ENCODE measurements around the gene PPFIA3. TPM values are rescaled to one million over a fixed set of nuclear protein-coding genes. Genes with fewer than 3 reads are reported as not detected.
"Not testable (repeated sequence)": the region's sequence is repeated elsewhere in the genome, so short reads cannot be mapped to it uniquely, and the experiment has no call there.

PPFIA3 gene
- total RNA-seq, 1 experiment from 2014 or later: 27.1 TPM

DNA sequence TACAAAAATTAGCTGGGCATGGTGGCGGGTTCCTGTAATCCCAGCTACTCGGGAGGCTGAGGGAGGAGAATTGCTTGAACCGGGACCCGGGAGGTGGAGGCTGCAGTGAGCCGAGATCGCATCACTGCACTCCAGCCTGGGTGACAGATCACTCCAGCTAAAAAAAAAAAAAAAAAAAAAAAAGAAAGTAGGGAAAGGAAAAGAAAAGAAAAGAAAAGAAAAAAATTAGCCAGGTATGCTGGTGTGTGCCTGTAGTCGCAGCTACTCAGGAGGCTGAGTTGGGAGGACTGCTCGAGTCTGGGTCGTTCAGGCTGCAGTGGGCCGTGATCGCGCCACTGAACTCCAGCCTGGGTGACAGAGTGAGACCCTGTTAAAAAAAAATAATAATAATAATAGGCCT, 7.9 kb downstream of the PPFIA3 start:
- not testable (repeated sequence) for H3K36me3 ChIP-seq; H3K27ac ChIP-seq; H3K27me3 ChIP-seq; DNase-seq; H3K4me3 ChIP-seq; H3K4me1 ChIP-seq; H3K9me3 ChIP-seq (replicated peaks)

GRCh38 chr19:49127674-49128544, 8.6 kb downstream of the PPFIA3 start:
- peaks cover 8% of the 10 kb centered on the region; the same call in 1 of the 2 replicates for H3K4me1 ChIP-seq
- H3K27ac ChIP-seq: peak overlapping the region; percentile 52; the same call in 1 of the 2 replicates
- no peaks in the 10 kb centered on the region for H3K9me3 ChIP-seq (replicated peaks)
- peak; percentile 97 to 99 for DNase-seq
- peaks cover 8% of the 10 kb centered on the region; the same call in 1 of the 2 replicates for H3K36me3 ChIP-seq
- H3K27me3 ChIP-seq: no peaks in the 10 kb centered on the region
- peak overlapping the region; percentile 53 for H3K4me3 ChIP-seq

DNA sequence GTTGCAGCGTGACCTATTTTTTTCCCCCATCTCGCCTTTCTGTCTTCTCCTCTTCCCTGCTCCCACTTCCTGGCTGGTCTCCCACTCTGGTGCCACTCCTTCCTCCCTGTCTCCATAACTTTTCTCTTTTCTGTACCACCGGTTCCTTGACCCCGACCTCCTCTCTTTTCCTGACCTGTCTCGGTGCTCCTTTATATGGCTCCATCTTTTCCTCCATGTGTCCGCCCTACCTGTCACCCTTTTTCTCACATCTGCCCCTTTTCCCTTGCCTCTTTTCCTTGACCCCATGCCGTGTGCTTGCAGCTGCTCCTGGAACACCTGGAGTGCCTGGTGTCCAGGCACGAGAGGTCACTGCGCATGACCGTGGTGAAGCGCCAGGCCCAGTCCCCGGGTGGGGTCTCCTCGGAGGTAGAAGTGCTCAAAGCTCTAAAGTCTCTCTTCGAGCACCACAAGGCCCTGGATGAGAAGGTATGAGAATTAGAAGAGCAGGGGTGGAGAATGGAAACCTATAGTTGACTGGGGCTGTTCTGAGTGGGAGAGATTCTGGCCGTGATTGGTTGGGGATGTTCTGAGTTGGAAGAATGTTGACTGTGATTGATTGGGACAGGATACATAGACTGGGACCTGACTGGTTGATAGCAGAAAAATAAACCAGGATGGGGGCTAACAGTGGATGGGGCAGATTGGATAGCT, 9.3 kb downstream of the PPFIA3 start:
- Histone ChIP-seq H3K27ac (peak overlapping the region; percentile 52), H3K4me3 (peak overlapping the region; percentile 53)

GRCh38 chr19:49129238-49129583, 9.9 kb downstream of the PPFIA3 start:
- peak overlapping the region; percentile 52 for H3K27ac ChIP-seq
- peak; percentile 86 to 88 for DNase-seq
- peak overlapping the region; percentile 53 for H3K4me3 ChIP-seq
- H3K4me1 ChIP-seq: peaks cover 7% of the 10 kb centered on the region; the same call in 1 of the 2 replicates
- H3K36me3 ChIP-seq: peaks cover 19% of the 10 kb centered on the region
- H3K27me3 ChIP-seq: no peaks in the 10 kb centered on the region
- H3K9me3 ChIP-seq (replicated peaks): no peaks in the 10 kb centered on the region

More for the DNA sequence above, 9.3 kb downstream of the PPFIA3 start:
- DNase-seq: peak in 1 of 2 experiments; percentile 49
- peaks cover 8% of the 10 kb centered on the region; the same call in 1 of the 2 replicates for H3K4me1 ChIP-seq
- no peaks in the 10 kb centered on the region for H3K27me3 ChIP-seq
- no peaks in the 10 kb centered on the region for H3K9me3 ChIP-seq (replicated peaks)
- H3K36me3 ChIP-seq: peaks cover 14% of the 10 kb centered on the region

- peaks cover 30% of the 10 kb centered on the region for H3K36me3 ChIP-seq
- H3K27me3 ChIP-seq: no peaks in the 10 kb centered on the region
These were observed 11.0 kb downstream of the PPFIA3 start for GRCh38 chr19:49130325-49130724.

GRCh38 chr19:49132974-49133609, 13.7 kb downstream of the PPFIA3 start:
- Histone ChIP-seq H3K4me3 (no peak overlapping the region), H3K36me3 (peaks cover 34% of the 10 kb centered on the region), H3K27me3 (no peaks in the 10 kb centered on the region), H3K4me1 (no peaks in the 10 kb centered on the region), H3K27ac (no peak overlapping the region), H3K9me3 (replicated peaks) (no peaks in the 10 kb centered on the region)
- no peak for DNase-seq

More at GRCh38 chr19:49130325-49130724, 11.0 kb downstream of the PPFIA3 start:
- Histone ChIP-seq H3K4me1 (0 out of 2 replicates have a peak, but pooled peaks cover 2% of the 10 kb centered on the region), H3K4me3 (no peak overlapping the region), H3K9me3 (replicated peaks) (no peaks in the 10 kb centered on the region), H3K27ac (no peak overlapping the region)
- no peak for DNase-seq

GRCh38 chr19:49133621-49134454, 14.5 kb downstream of the PPFIA3 start:
- Histone ChIP-seq H3K27me3 (no peaks in the 10 kb centered on the region), H3K36me3 (peaks cover 34% of the 10 kb centered on the region), H3K4me1 (no peaks in the 10 kb centered on the region), H3K9me3 (replicated peaks) (no peaks in the 10 kb centered on the region), H3K27ac (no peak overlapping the region), H3K4me3 (no peak overlapping the region)
- no peak for DNase-seq

DNA sequence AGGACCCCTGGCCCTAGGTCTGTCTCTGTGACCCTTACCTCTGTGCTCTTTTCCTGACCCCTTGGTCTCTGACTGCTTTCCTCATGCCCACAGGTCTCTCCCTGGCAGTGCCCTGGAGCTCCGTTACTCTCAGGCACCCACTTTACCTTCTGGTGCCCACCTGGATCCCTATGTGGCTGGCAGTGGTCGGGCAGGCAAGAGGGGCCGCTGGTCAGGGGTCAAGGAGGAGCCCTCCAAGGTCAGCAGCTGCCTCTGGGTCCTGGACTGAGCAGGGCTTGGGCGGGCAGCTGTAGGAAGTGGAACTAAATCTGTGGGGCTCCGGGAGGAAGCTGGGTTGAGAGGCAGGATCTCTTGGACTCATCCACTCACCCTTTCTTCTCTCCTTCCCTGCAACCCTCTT, 16.3 kb downstream of the PPFIA3 start:
- Histone ChIP-seq H3K27ac (no peak overlapping the region), H3K27me3 (no peaks in the 10 kb centered on the region), H3K4me3 (no peak overlapping the region), H3K4me1 (no peaks in the 10 kb centered on the region), H3K36me3 (peaks cover 33% of the 10 kb centered on the region), H3K9me3 (replicated peaks) (no peaks in the 10 kb centered on the region)
- no peak for DNase-seq

- Histone ChIP-seq H3K36me3 (peaks cover 32% of the 10 kb centered on the region), H3K4me1 (no peaks in the 10 kb centered on the region), H3K27ac (no peak overlapping the region), H3K27me3 (no peaks in the 10 kb centered on the region), H3K4me3 (no peak overlapping the region), H3K9me3 (replicated peaks) (no peaks in the 10 kb centered on the region)
- no peak for DNase-seq
These were observed 17.4 kb downstream of the PPFIA3 start for GRCh38 chr19:49136771-49137171.

- no peaks in the 10 kb centered on the region for H3K27me3 ChIP-seq
- no peaks in the 10 kb centered on the region for H3K4me1 ChIP-seq
- H3K4me3 ChIP-seq: no peak overlapping the region
- H3K27ac ChIP-seq: no peak overlapping the region
- no peaks in the 10 kb centered on the region for H3K9me3 ChIP-seq (replicated peaks)
- DNase-seq: no peak
- no peaks in the 10 kb centered on the region for H3K36me3 ChIP-seq
These were observed 21.6 kb downstream of the PPFIA3 start for GRCh38 chr19:49140951-49141350.

DNA sequence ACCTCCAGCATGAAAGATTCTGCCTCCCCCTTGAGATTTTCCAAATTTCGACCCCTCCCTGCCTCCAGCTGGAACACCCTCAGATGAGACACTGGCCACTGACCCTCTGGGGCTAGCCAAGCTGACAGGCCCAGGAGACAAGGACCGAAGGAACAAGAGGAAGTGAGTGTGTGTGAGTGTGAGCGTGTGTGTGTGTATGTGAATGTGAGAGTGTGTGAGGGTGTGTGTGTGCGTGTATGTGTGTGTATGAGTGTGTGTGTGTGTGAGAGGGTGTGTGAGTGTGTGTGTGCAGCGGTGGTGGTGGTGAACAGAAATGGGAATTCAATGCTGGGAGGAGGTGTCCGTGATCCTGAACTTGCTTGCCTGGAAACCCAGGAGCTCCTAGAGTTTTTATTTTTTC, 22.0 kb downstream of the PPFIA3 start:
- Histone ChIP-seq H3K36me3 (no peaks in the 10 kb centered on the region), H3K4me3 (no peak overlapping the region), H3K27me3 (no peaks in the 10 kb centered on the region), H3K27ac (no peak overlapping the region), H3K9me3 (replicated peaks) (no peaks in the 10 kb centered on the region), H3K4me1 (no peaks in the 10 kb centered on the region)
- no peak for DNase-seq

DNA sequence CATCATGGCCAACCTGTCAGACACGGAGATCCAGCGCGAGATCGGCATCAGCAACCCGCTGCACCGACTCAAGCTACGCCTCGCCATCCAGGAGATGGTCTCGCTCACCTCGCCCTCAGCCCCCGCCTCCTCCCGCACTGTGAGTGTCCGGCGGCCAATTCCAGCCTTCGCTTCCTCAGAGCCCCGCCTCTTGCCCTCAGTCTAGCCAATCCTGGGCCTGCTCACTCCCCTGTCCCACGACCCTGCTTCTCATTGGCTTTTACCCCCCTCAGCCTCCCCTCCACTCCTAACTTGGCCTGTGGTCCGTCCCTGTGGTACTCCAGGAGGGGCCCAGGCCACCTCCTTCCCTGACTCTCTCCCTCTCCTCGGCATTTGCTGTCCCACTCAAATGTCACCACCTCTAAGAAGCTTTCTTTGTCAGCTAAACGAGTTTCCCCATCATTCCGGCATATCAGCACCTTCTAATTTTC, 23.6 kb downstream of the PPFIA3 start:
- Histone ChIP-seq H3K4me1 (no peaks in the 10 kb centered on the region), H3K9me3 (replicated peaks) (no peaks in the 10 kb centered on the region), H3K4me3 (peak overlapping the region; percentile 55), H3K36me3 (no peaks in the 10 kb centered on the region), H3K27me3 (no peaks in the 10 kb centered on the region), H3K27ac (no peak overlapping the region)
- peak; percentile 94 to 96 for DNase-seq

GRCh38 chr19:49145573-49146407, 26.4 kb downstream of the PPFIA3 start:
- Histone ChIP-seq H3K27ac (no peak overlapping the region), H3K36me3 (no peaks in the 10 kb centered on the region), H3K4me3 (no peak overlapping the region), H3K9me3 (replicated peaks) (no peaks in the 10 kb centered on the region), H3K27me3 (no peaks in the 10 kb centered on the region), H3K4me1 (peaks cover 5% of the 10 kb centered on the region; the same call in 1 of the 2 replicates)
- DNase-seq: peak; percentile 50 to 72
